Neural cell (in vitro differentiated cells): ENCODE results near the gene FZD8. TPM values are rescaled to one million over a fixed set of nuclear protein-coding genes. Genes with fewer than 3 reads are reported as not detected.
A peak's percentile ranks its signal among the peaks of the same experiment; 100 is the strongest.

ENCODE experiments used
- H2AFZ ChIP-seq: fragments of 200-600, 300-800 bp; sonication (generic), shearing (Covaris generic); 2 replicates; pipeline ENCODE4 v1.6.0; 2014; ENCODE audit warnings: low read depth, mild to moderate bottlenecking, antibody characterized with exemption, low read length, moderate library complexity
- H3F3A ChIP-seq: fragments of 200-600 bp; shearing (Covaris generic); 2 replicates; pipeline ENCODE4 v1.6.1; 2016; ENCODE audit warnings: mild to moderate bottlenecking, moderate library complexity, mixed read lengths, antibody characterized with exemption, low read length; ENCODE audit not compliant: insufficient read depth, poor library complexity, severe bottlenecking
- H3K27ac ChIP-seq: fragments of 200-600, 300-800 bp; sonication (generic), shearing (Covaris generic); 2 replicates; pipeline ENCODE4 v1.5.1; 2014; ENCODE audit warnings: mild to moderate bottlenecking, low read length, moderate library complexity
- H3K27me3 ChIP-seq: fragments of 300-800, 200-600 bp; sonication (generic), shearing (Covaris generic); 2 replicates; pipeline ENCODE4 v1.6.0; 2014; ENCODE audit warnings: mild to moderate bottlenecking, low read depth, low read length, moderate library complexity; ENCODE audit not compliant: insufficient read depth
- H3K36me3 ChIP-seq: fragments of 300-800, 200-600 bp; sonication (generic), shearing (Covaris generic); 2 replicates; pipeline ENCODE4 v1.5.1; 2014; ENCODE audit warnings: mild to moderate bottlenecking, antibody characterized with exemption, low read length, moderate library complexity; ENCODE audit not compliant: insufficient read depth
- H3K4me2 ChIP-seq: fragments of 300-800, 200-600 bp; sonication (generic), shearing (Covaris generic); 2 replicates; pipeline ENCODE4 v1.6.0; 2014; ENCODE audit warnings: mild to moderate bottlenecking, low read length
- H3K4me3 ChIP-seq: fragments of 300-800, 200-600 bp; sonication (generic), shearing (Covaris generic); 2 replicates; pipeline ENCODE4 v1.5.1; 2014; ENCODE audit warnings: mild to moderate bottlenecking, low read length, moderate library complexity
- H3K79me2 ChIP-seq: fragments of 200-600 bp; shearing (Covaris generic); replicated peaks from 2 replicates; pipeline ENCODE4 v1.6.0; 2014; ENCODE audit warnings: mild to moderate bottlenecking, low read length, moderate library complexity; ENCODE audit not compliant: insufficient read depth
- H3K9ac ChIP-seq: fragments of 300-800, 200-600 bp; sonication (generic), shearing (Covaris generic); 2 replicates; pipeline ENCODE4 v1.6.1; 2016; ENCODE audit warnings: mild to moderate bottlenecking, low read length, mixed read lengths
- H3K9me2 ChIP-seq: fragments of 200-600 bp; shearing (Covaris generic); 2 replicates; pipeline ENCODE4 v1.6.1; 2016; ENCODE audit warnings: mild to moderate bottlenecking, low read length, mixed read lengths; ENCODE audit not compliant: insufficient read depth
- H3K9me3 ChIP-seq: fragments of 200-600, 300-800 bp; sonication (generic), shearing (Covaris generic); 2 replicates; pipeline ENCODE4 v1.6.1; 2016; ENCODE audit warnings: mild to moderate bottlenecking, mixed run types, low read length, moderate library complexity, mixed read lengths
- H4K20me1 ChIP-seq: fragments of 200-600 bp; shearing (Covaris generic); 2 replicates; pipeline ENCODE4 v1.6.1; 2016; ENCODE audit warnings: mild to moderate bottlenecking, mixed run types; ENCODE audit not compliant: insufficient read depth
- CTCF ChIP-seq: fragments of 450-650 bp; IDR thresholded peaks from 2 replicates; pipeline ENCODE4 v1.5.1; 2014; ENCODE audit warnings: antibody characterized with exemption, mild to moderate bottlenecking, moderate library complexity; ENCODE audit not compliant: poor library complexity, severe bottlenecking
- EP300 ChIP-seq: fragments of 450-650 bp; conservative IDR thresholded peaks from 2 replicates; pipeline ENCODE4 v1.6.1; 2014; ENCODE audit warnings: antibody characterized with exemption, mild to moderate bottlenecking, moderate library complexity; ENCODE audit not compliant: poor library complexity, severe bottlenecking
- EZH2 ChIP-seq: fragments of 200-600, 300-800 bp; shearing (Covaris generic), sonication (generic); IDR thresholded peaks from 2 replicates; pipeline ENCODE4 v1.6.1; 2014; ENCODE audit warnings: antibody characterized with exemption, low read length, borderline replicate concordance, mild to moderate bottlenecking; ENCODE audit not compliant: insufficient read depth, poor library complexity, severe bottlenecking
- MXI1 ChIP-seq: fragments of 450-650 bp; conservative IDR thresholded peaks from 2 replicates; pipeline ENCODE4 v1.6.1; 2014; ENCODE audit warnings: antibody characterized with exemption, mild to moderate bottlenecking; ENCODE audit not compliant: poor library complexity, severe bottlenecking
- POLR2AphosphoS5 ChIP-seq: IDR thresholded peaks from 2 replicates; pipeline ENCODE4 v1.6.1; 2012
- RAD21 ChIP-seq: fragments of 450-650 bp; conservative IDR thresholded peaks from 2 replicates; pipeline ENCODE4 v1.6.1; 2014; ENCODE audit warnings: antibody characterized with exemption, mild to moderate bottlenecking, moderate library complexity
- REST ChIP-seq: IDR thresholded peaks from 2 replicates; pipeline ENCODE4 v1.6.1; 2012; ENCODE audit warnings: borderline replicate concordance
- SMC3 ChIP-seq: fragments of 450-650 bp; conservative IDR thresholded peaks from 2 replicates; pipeline ENCODE4 v1.6.1; 2014; ENCODE audit warnings: antibody characterized with exemption, mild to moderate bottlenecking, moderate library complexity; ENCODE audit not compliant: poor library complexity
- TAF1 ChIP-seq: IDR thresholded peaks from 2 replicates; pipeline ENCODE4 v1.6.1; 2012; ENCODE audit warnings: low read depth
- polyA minus RNA-seq: library from RNA; depleted of rRNA, polyadenylated mRNA; stranded (reverse); fragments of >200 nt; gene quantifications from 2 replicates; pipeline ENCODE4 v1.2.3, GENCODE V29; 2014
- polyA plus RNA-seq: library from polyadenylated mRNA; depleted of rRNA; stranded (reverse); fragments of >200 nt; gene quantifications from 2 replicates; pipeline ENCODE4 v1.2.3, GENCODE V29; 2014

FZD8 gene
- 1.6 and 1.9 TPM in 2 replicates for polyA plus RNA-seq
- 4.3 and 4.9 TPM in 2 replicates for polyA minus RNA-seq

DNA sequence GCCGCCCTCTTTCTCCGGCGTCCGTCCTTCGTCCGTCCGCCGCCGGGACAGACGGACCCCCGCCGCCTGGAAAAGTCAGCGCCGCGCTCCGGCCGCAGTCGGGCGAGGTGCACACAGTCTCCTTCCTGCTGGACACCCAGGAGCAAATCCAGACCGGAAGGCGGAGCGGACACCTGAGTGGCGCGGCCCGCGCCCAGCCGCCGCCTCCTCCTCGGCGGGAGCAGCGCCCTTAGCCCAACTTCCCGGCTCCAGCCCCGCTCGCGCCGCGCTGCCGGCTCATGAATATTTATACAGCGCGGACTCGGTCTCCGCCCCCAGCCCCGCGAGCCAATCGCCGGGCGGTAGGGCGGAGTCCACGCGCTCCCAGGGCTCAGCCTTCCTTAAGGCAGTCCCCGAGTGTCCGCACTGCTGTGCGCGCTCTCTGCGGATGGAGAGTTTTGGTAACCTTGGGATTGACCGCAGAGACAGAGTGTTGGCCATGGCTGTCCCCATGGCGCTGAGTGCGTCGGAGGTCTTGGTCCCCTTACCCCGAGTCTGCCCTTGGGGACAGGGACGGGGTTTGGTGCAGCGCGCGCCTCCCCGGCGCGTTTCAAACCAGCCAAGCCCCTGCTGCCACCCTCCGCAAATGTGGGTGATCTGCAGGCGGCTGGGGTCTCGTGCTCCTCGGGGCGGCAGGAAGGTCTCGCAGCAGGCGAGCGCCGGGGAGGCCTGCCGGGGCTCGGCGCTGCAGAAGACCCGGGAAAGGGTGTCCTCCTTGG, at the start of gene FZD8:
Gene FZD8 (minus strand): TSS at position 262 of the 758 bp plus-strand sequence. CDS start 867 bp downstream, outside the sequence.
- H3K27me3 ChIP-seq: peaks cover 18% of the 10 kb centered on the region
- peaks cover 4% of the 10 kb centered on the region for H3K79me2 ChIP-seq
- no peak within 1 kb of the TSS for H3K27ac ChIP-seq
- H3F3A ChIP-seq: peaks cover 5% of the 10 kb centered on the region
- H4K20me1 ChIP-seq: no peaks in the 10 kb centered on the region
- H3K4me2 ChIP-seq: peak within 1 kb of the TSS; percentile 90
- H3K4me3 ChIP-seq: peak within 1 kb of the TSS; percentile 88
- no peaks in the 10 kb centered on the region for H3K9me3 ChIP-seq
- peak within 1 kb of the TSS; percentile 53 for H3K9ac ChIP-seq
- TF ChIP-seq CTCF (peak; percentile 81), TAF1 (no peak), REST (no peak), RAD21 (peak; percentile 73), POLR2AphosphoS5 (peak; percentile 33), EZH2 (no peak), SMC3 (peak; percentile 75), MXI1 (peak; percentile 58), EP300 (no peak)
- no peak within 1 kb of the TSS for H2AFZ ChIP-seq
- H3K36me3 ChIP-seq: no peaks in the 10 kb centered on the region
- H3K9me2 ChIP-seq: no peaks in the 10 kb centered on the region

DNA sequence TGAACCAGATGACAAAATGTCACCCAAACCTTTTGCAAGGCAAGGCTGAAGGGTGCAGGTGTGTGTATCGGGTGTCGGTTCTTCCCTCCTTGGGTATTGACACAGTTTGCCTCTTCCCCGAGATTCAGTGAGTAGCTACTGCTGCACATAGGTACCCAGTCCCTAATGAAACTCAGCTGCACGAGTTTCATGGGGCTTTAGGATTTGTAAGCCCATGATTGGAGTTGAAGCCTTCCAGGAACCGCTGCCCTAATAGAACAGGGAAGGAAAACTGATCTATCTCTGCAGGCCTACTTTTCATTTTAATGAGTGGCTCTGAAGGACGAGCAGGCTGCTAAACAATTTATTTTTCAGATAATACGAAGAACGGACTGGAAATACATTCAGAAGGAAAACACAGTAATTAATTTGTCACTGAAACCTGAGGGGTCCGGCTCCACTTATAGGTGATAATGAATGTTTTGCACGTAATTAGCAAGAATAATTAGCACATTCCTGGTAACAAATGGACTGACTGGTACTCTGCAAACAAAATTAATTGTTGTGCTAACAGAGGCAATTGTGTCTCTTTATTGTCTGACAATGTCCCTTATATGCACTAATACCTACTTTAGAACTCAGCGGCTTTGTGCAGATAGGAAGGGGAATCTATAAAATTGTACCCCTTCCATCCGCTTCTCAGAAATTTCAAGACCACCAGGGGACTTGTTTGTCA, 49.6 kb upstream of the FZD8 start:
- no peaks in the 10 kb centered on the region for H3K27me3 ChIP-seq
- no peak overlapping the region for H3K9ac ChIP-seq
- no peak overlapping the region for H3K4me3 ChIP-seq
- no peak for TF ChIP-seq RAD21
- TF ChIP-seq EP300: no peak
- no peak overlapping the region for H2AFZ ChIP-seq
- H3K79me2 ChIP-seq: no peaks in the 10 kb centered on the region
- no peaks in the 10 kb centered on the region for H3K9me3 ChIP-seq
- no peaks in the 10 kb centered on the region for H3F3A ChIP-seq
- H4K20me1 ChIP-seq: no peaks in the 10 kb centered on the region
- no peaks in the 10 kb centered on the region for H3K9me2 ChIP-seq
- no peaks in the 10 kb centered on the region for H3K36me3 ChIP-seq
- no peak overlapping the region for H3K4me2 ChIP-seq
- H3K27ac ChIP-seq: no peak overlapping the region
